Body of pancreas (tissue), 4 donors: Measurements from ENCODE around the gene FARS2.

Experiments used
- CTCF ChIP-seq, 7 experiments: fragments of 450-650 bp in 4 of 7; fragments of 200-600 bp in 3 of 7; sonication (generic) in 3 of 7; IDR thresholded peaks; one replicate each; pipeline ENCODE4 v1.5.1; 2016 to 2019; ENCODE audit warnings: antibody characterized with exemption in 7 of 7
- POLR2A ChIP-seq, 3 donors: fragments of 450-650 bp; IDR thresholded peaks; one replicate each; pipeline ENCODE4 v1.6.1; 2016; ENCODE audit warnings: antibody characterized with exemption in 3 of 3, mild to moderate bottlenecking in 2 of 3

GRCh38 chr6:5401845-5402738 is 140.8 kb downstream of the FARS2 start:
- TF ChIP-seq CTCF (IDR thresholded peaks at IDR 0.05): peak in 5 of 7 experiments; percentile 11 to 27 (median 14)
- no peak for TF ChIP-seq POLR2A (IDR thresholded peaks at IDR 0.05)
